B cell (primary cell): ENCODE results near the gene MOSPD3. TPM values are rescaled to one million over a fixed set of nuclear protein-coding genes. Genes with fewer than 3 reads are reported as not detected.

ENCODE experiments used
- ATAC-seq: fragments of 200-7000 bp; cut with Tn5 transposase; one replicate; pipeline ENCODE4 v1.10.0; 2021; ENCODE audit warnings: low read depth, mild to moderate bottlenecking, moderate number of reproducible peaks, moderate library complexity
- CTCF ChIA-PET: fragments of 350-600 bp; sonication (Branson Sonifier 250); formaldehyde crosslinking; loops from one replicate; lab custom pipeline; 2021; ENCODE audit warnings: antibody characterized with exemption, inconsistent platforms; lab: Charles Lee
- POLR2A ChIA-PET: fragments of 350-600 bp; sonication (Branson Sonifier 250); formaldehyde crosslinking; loops from one replicate; lab custom pipeline; 2021; ENCODE audit warnings: antibody characterized with exemption; lab: Charles Lee
- DNase-seq: peaks from one replicate; pipeline ENCODE4 v3.0.0; 2013
- H2AFZ ChIP-seq: 2 replicates; pipeline ENCODE4 v1.6.1; 2012; ENCODE audit warnings: mild to moderate bottlenecking, low read depth, low read length; ENCODE audit not compliant: insufficient read depth, poor library complexity, severe bottlenecking
- H3K27ac ChIP-seq, 2 donors: 1 replicate in 1 of 2; 2 replicates in 1 of 2; pipeline ENCODE4 v1.5.1; 2012 to 2013; ENCODE audit warnings: low read length in 2 of 2, mild to moderate bottlenecking in 2 of 2, moderate library complexity in 1 of 2
- H3K27me3 ChIP-seq, 4 experiments: fragments of 200-600 bp in 1 of 4; sonication (generic) in 1 of 4; replicated peaks in 1 of 4; 1 replicate in 2 of 4; 2 replicates in 2 of 4; pipeline versions ENCODE4 v1.6.1 to v1.7.0; 2013 to 2016; ENCODE audit warnings: low read length in 3 of 4, mild to moderate bottlenecking in 2 of 4, mixed read lengths in 1 of 4, moderate library complexity in 1 of 4; ENCODE audit not compliant: insufficient read depth in 4 of 4, control insufficient read depth in 3 of 4; ENCODE audit errors: control extremely low read depth in 1 of 4
- H3K36me3 ChIP-seq, 2 experiments: replicated peaks in 1 of 2; 1 replicate in 1 of 2; 2 replicates in 1 of 2; pipeline versions ENCODE4 v1.6.1 to v1.7.1; 2013; ENCODE audit warnings: low read length in 1 of 2; ENCODE audit not compliant: insufficient read depth in 2 of 2, control insufficient read depth in 1 of 2; ENCODE audit errors: control extremely low read depth in 1 of 2, extremely low read depth in 1 of 2
- H3K4me1 ChIP-seq, 2 donors: fragments of 200-600 bp in 1 of 2; sonication (generic) in 1 of 2; 1 replicate in 1 of 2; 2 replicates in 1 of 2; pipeline versions ENCODE4 v1.5.1 to v1.6.1; 2013 to 2017; ENCODE audit warnings: low read length in 2 of 2; ENCODE audit not compliant: control insufficient read depth in 2 of 2, insufficient read depth in 2 of 2
- H3K4me2 ChIP-seq: replicated peaks from 2 replicates; pipeline ENCODE3; 2012; ENCODE audit warnings: mild to moderate bottlenecking, low read depth, low read length; ENCODE audit not compliant: poor library complexity, severe bottlenecking
- H3K4me3 ChIP-seq, 5 experiments: fragments of 200-600 bp in 1 of 5; sonication (generic) in 1 of 5; 1 replicate in 3 of 5; 2 replicates in 2 of 5; pipeline versions ENCODE4 v1.5.1 to v1.7.0; 2011 to 2016; ENCODE audit warnings: low read length in 4 of 5, mild to moderate bottlenecking in 4 of 5, low read depth in 2 of 5, control low read depth in 1 of 5, moderate library complexity in 1 of 5; ENCODE audit not compliant: insufficient read depth in 1 of 5; ENCODE audit errors: control extremely low read depth in 1 of 5, extremely low read depth in 1 of 5
- H3K79me2 ChIP-seq: fragments of 200-600 bp; sonication (generic); one replicate; pipeline ENCODE4 v1.6.0; 2016; ENCODE audit warnings: low read length; ENCODE audit not compliant: control insufficient read depth, insufficient read depth
- H3K9ac ChIP-seq: fragments of 200-600 bp; sonication (generic); 2 replicates; pipeline ENCODE4 v1.6.1; 2017; ENCODE audit warnings: mild to moderate bottlenecking, low read length, moderate library complexity
- H3K9me3 ChIP-seq, 3 donors: one replicate each; pipeline versions ENCODE4 v1.6.1 to v1.7.1; 2013; ENCODE audit warnings: low read length in 2 of 3; ENCODE audit not compliant: control insufficient read depth in 2 of 3, insufficient read depth in 1 of 3; ENCODE audit errors: control extremely low read depth in 1 of 3
- H4K20me1 ChIP-seq: 2 replicates; pipeline ENCODE4 v1.6.0; 2012; ENCODE audit warnings: mild to moderate bottlenecking, low read length; ENCODE audit not compliant: insufficient read depth, control insufficient read depth, poor library complexity, severe bottlenecking
- H3K27ac Mint-ChIP-seq: one replicate; pipeline ENCODE4 v1.8.0; 2021; ENCODE audit warnings: mixed read lengths
- H3K27me3 Mint-ChIP-seq: one replicate; pipeline ENCODE4 v1.8.0; 2021; ENCODE audit warnings: mixed read lengths
- H3K4me1 Mint-ChIP-seq: one replicate; pipeline ENCODE4 v1.8.0; 2021; ENCODE audit warnings: mixed read lengths
- H3K4me3 Mint-ChIP-seq: one replicate; pipeline ENCODE4 v1.8.0; 2021; ENCODE audit warnings: mixed read lengths
- H3K9me3 Mint-ChIP-seq: one replicate; pipeline ENCODE4 v1.8.0; 2022; ENCODE audit warnings: mixed read lengths; ENCODE audit not compliant: insufficient read depth
- EZH2 ChIP-seq: IDR thresholded peaks from 2 replicates; pipeline ENCODE4 v1.6.1; 2012; ENCODE audit warnings: borderline replicate concordance, low read depth, mild to moderate bottlenecking, moderate library complexity, low read length; ENCODE audit not compliant: insufficient read depth, poor library complexity, severe bottlenecking
- WGBS: methylation state at CpG from one replicate; pipeline ENCODE4 v1.1.5; 2013; ENCODE audit warnings: missing lambda C conversion rate; ENCODE audit not compliant: insufficient coverage; 5-methylcytosine and 5-hydroxymethylcytosine counted together
- intact Hi-C: fragments of 100-400 bp; cut with micrococcal nuclease; formaldehyde crosslinking; loops from one replicate; pipeline ENCODE4 v1.10.0; 2022
- polyA plus RNA-seq: library from polyadenylated mRNA; depleted of rRNA; stranded (reverse); fragments of >200 nt; gene quantifications from 2 replicates; pipeline ENCODE4 v1.2.3, GENCODE V29; 2012
- total RNA-seq, 2 donors: library from RNA; stranded (reverse); fragments of 120-200 nt in 1 of 2; gene quantifications; 1 replicate in 1 of 2; 2 replicates in 1 of 2; pipeline versions ENCODE4 v1.2.3 to v1.2.4, GENCODE V29; 2013 to 2022
- TF ChIP-seq, protein P1 (sequence below): fragments of 200-600 bp; IDR thresholded peaks from one replicate; pipeline ENCODE4 v1.8.0; 2022; ENCODE audit warnings: antibody characterized with exemption, mild to moderate bottlenecking

Gene MOSPD3
- total and polyA plus RNA-seq, 2 donors (not counting 1 experiment from before 2014, with no cell fraction given), result 18.8 to 19.2 TPM

DNA sequence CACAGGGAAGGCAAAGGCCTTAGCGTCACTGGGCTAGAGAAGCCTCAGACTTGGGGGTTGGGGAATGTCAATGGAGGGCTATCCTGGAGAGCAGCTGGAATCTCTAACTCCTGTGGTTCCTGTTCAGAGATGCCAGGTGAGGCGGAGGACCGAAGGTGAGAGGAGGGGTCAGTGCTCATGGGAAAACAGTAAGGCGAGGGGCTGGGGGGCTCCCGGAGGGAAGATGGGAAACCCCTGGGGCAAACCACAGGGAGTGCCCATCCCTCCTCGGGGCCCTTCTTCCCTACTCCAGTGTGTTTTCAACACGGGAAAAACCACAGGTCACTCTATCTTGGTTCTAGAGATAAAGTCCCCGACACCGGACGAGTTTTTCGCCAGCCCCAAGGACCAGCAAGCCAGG, 29.7 kb upstream of the MOSPD3 start:
- Histone ChIP-seq H4K20me1 (peaks cover 67% of the 10 kb centered on the region), H3K79me2 (peaks cover 65% of the 10 kb centered on the region), H3K4me3 (peak overlapping the region in 3 of 5 experiments; percentile 82 to 87 (median 82)), H2AFZ (no peak overlapping the region), H3K36me3 (peaks cover 0 to 52% of the 10 kb centered on the region in 2 experiments), H3K9ac (peak overlapping the region; percentile 82), H3K4me2 (peak overlapping the region; percentile 92), H3K9me3 (no peaks in the 10 kb centered on the region), H3K4me1 (peaks cover 27 to 38% of the 10 kb centered on the region in 2 donors), H3K27me3 (no peaks in the 10 kb centered on the region), H3K27ac (peak overlapping the region; percentile 94 to 97)
- no peak for DNase-seq
- CTCF ChIA-PET, result interaction anchor here (1.9 to 11.1 kb wide), 3 partner anchors 12 to 123 kb away, joined by 4 to 226 read pairs (median 7); partner anchors contain the start of gene POP7
- H3K4me3 Mint-ChIP-seq, result peak overlapping the region; percentile 98
- no peaks in the 10 kb centered on the region for H3K9me3 Mint-ChIP-seq
- POLR2A ChIA-PET, result interaction anchor here (1.5 kb wide), 1 partner anchor 154 kb away, joined by 7 read pairs; the partner anchor contains the start of gene ZCWPW1
- no peak for ATAC-seq
- H3K4me1 Mint-ChIP-seq, result peaks cover 41% of the 10 kb centered on the region
- H3K27me3 Mint-ChIP-seq, result no peaks in the 10 kb centered on the region
- peak overlapping the region; percentile 99 for H3K27ac Mint-ChIP-seq
- intact Hi-C loops, result loop anchor here (1.0 kb wide), 1 partner anchor 12 kb away; no protein-coding TSS in a partner anchor
- TF ChIP-seq, protein P1, sequence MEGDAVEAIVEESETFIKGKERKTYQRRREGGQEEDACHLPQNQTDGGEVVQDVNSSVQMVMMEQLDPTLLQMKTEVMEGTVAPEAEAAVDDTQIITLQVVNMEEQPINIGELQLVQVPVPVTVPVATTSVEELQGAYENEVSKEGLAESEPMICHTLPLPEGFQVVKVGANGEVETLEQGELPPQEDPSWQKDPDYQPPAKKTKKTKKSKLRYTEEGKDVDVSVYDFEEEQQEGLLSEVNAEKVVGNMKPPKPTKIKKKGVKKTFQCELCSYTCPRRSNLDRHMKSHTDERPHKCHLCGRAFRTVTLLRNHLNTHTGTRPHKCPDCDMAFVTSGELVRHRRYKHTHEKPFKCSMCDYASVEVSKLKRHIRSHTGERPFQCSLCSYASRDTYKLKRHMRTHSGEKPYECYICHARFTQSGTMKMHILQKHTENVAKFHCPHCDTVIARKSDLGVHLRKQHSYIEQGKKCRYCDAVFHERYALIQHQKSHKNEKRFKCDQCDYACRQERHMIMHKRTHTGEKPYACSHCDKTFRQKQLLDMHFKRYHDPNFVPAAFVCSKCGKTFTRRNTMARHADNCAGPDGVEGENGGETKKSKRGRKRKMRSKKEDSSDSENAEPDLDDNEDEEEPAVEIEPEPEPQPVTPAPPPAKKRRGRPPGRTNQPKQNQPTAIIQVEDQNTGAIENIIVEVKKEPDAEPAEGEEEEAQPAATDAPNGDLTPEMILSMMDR, result no peak
- TF ChIP-seq EZH2, result no peak
- 52% methylated on average over 11 of the region's 11 CpGs for WGBS
